DMS 273 (cell line): ENCODE measurements around the gene MYO10.
A peak's percentile ranks its signal among the peaks of the same experiment; 100 is the strongest.
"Not testable (repeated sequence)": the region's sequence is repeated elsewhere in the genome, so short reads cannot be mapped to it uniquely, and the experiment has no call there.

Source experiments
- DNase-seq: peaks from one replicate; lab custom pipeline; 2025; ENCODE audit not compliant: unreplicated experiment; lab: John Stamatoyannopoulos, UW

Gene MYO10

GRCh38 chr5:16721151-16722096 lies 214.7 kb downstream of the MYO10 start:
- no peak for DNase-seq

GRCh38 chr5:16718036-16718435 lies 218.1 kb downstream of the MYO10 start:
- DNase-seq, result not testable (repeated sequence)

GRCh38 chr5:16713386-16713928 lies 222.6 kb downstream of the MYO10 start:
- peak; percentile 34 for DNase-seq

- DNase-seq, result no peak
Observed at GRCh38 chr5:16712620-16713019, 223.5 kb downstream of the MYO10 start.

- DNase-seq, result no peak
Observed at GRCh38 chr5:16712178-16712577, 223.9 kb downstream of the MYO10 start.

GRCh38 chr5:16709691-16710433 lies 226.2 kb downstream of the MYO10 start:
- DNase-seq, result no peak

- no peak for DNase-seq
Observed at GRCh38 chr5:16707869-16708192, 228.3 kb downstream of the MYO10 start.

- DNase-seq, result no peak
Observed at GRCh38 chr5:16707168-16707868, 228.8 kb downstream of the MYO10 start.

- DNase-seq, result no peak
Observed at GRCh38 chr5:16704945-16705344, 231.1 kb downstream of the MYO10 start.

GRCh38 chr5:16702964-16703363 lies 233.1 kb downstream of the MYO10 start:
- no peak for DNase-seq

GRCh38 chr5:16701134-16702099 lies 234.7 kb downstream of the MYO10 start:
- DNase-seq, result no peak

GRCh38 chr5:16700081-16700480 lies 236.0 kb downstream of the MYO10 start:
- DNase-seq, result no peak

GRCh38 chr5:16695779-16696178 lies 240.3 kb downstream of the MYO10 start:
- peak; percentile 54 for DNase-seq

GRCh38 chr5:16693879-16694278 lies 242.2 kb downstream of the MYO10 start:
- DNase-seq, result peak; percentile 12

GRCh38 chr5:16691731-16692130 lies 244.4 kb downstream of the MYO10 start:
- DNase-seq, result no peak

GRCh38 chr5:16690243-16690852 lies 245.7 kb downstream of the MYO10 start:
- DNase-seq, result peak; percentile 74

- no peak for DNase-seq
Observed at GRCh38 chr5:16687898-16688297, 248.2 kb downstream of the MYO10 start.

GRCh38 chr5:16685069-16685468 lies 251.0 kb downstream of the MYO10 start:
- no peak for DNase-seq

GRCh38 chr5:16681876-16682275 lies 254.2 kb downstream of the MYO10 start:
- DNase-seq, result no peak

GRCh38 chr5:16679863-16680262 lies 256.2 kb downstream of the MYO10 start:
- DNase-seq, result no peak
